Tibial nerve (tissue), 4 donors: Measurements from ENCODE around the gene SALL1. TPM values are rescaled to one million over a fixed set of nuclear protein-coding genes. Genes with fewer than 3 reads are reported as not detected.

Experiments
- DNase-seq, 2 donors: peaks; one replicate each; pipeline ENCODE4 v3.0.0-alpha.2; 2019; ENCODE audit warnings: low spot score in 2 of 2
- H3K27ac ChIP-seq, 4 donors: fragments of 200-600 bp; sonication (generic) in 3 of 4; one replicate each; pipeline ENCODE4 v1.5.1; 2017 to 2019; ENCODE audit warnings: mild to moderate bottlenecking in 1 of 4
- H3K27me3 ChIP-seq, 2 donors: fragments of 200-600 bp; sonication (generic) in 1 of 2; one replicate each; pipeline versions ENCODE4 v1.5.1 to v1.6.0; 2017 to 2019
- H3K36me3 ChIP-seq, 3 donors: fragments of 200-600 bp; sonication (generic); one replicate each; pipeline ENCODE4 v1.5.1; 2018 to 2019
- H3K4me1 ChIP-seq, 4 donors: fragments of 200-600 bp; sonication (generic) in 3 of 4; one replicate each; pipeline ENCODE4 v1.5.1; 2017 to 2019
- H3K4me3 ChIP-seq, 4 donors: fragments of 200-600 bp; sonication (generic) in 3 of 4; one replicate each; pipeline ENCODE4 v1.5.1; 2017 to 2019; ENCODE audit warnings: mild to moderate bottlenecking in 1 of 4, moderate library complexity in 1 of 4
- H3K9me3 ChIP-seq, 4 donors: fragments of 200-600 bp; sonication (generic) in 3 of 4; one replicate each; pipeline ENCODE4 v1.5.1; 2017 to 2019
- CTCF ChIP-seq, 5 experiments: fragments of 200-600 bp in 3 of 5; fragments of 450-650 bp in 2 of 5; sonication (generic) in 3 of 5; IDR thresholded peaks; one replicate each; pipeline ENCODE4 v1.5.1; 2016 to 2019; ENCODE audit warnings: antibody characterized with exemption in 5 of 5, mild to moderate bottlenecking in 3 of 5, moderate library complexity in 2 of 5
- EP300 ChIP-seq, 2 donors: sonication (generic); formaldehyde crosslinking; IDR thresholded peaks; one replicate each; pipeline ENCODE4 v1.6.1; 2017; ENCODE audit warnings: antibody characterized with exemption in 2 of 2, mild to moderate bottlenecking in 1 of 2
- POLR2A ChIP-seq, 2 donors: fragments of 450-650 bp; IDR thresholded peaks; one replicate each; pipeline ENCODE4 v1.6.1; 2017; ENCODE audit warnings: antibody characterized with exemption in 2 of 2, mild to moderate bottlenecking in 2 of 2, moderate library complexity in 2 of 2
- WGBS, 2 donors: methylation state at CpG; one replicate each; pipeline ENCODE4 v1.1.5; 2018; 5-methylcytosine and 5-hydroxymethylcytosine counted together
- total RNA-seq, 4 donors: library from RNA; depleted of rRNA; stranded (reverse); fragments of >200 nt; gene quantifications; one replicate each; pipeline ENCODE4 v1.1.0, GENCODE V29; 2016

SALL1 gene
- total RNA-seq, 4 donors from 2014 or later: 0.21 to 1.4 (median 0.26) TPM

GRCh38 chr16:51157698-51158097 is 6.6 kb upstream of the SALL1 start:
- TF ChIP-seq CTCF (IDR thresholded peaks at IDR 0.05): no peak
- no peak for TF ChIP-seq EP300 (IDR thresholded peaks at IDR 0.05)
- TF ChIP-seq POLR2A (IDR thresholded peaks at IDR 0.05): no peak
- H3K27me3 ChIP-seq: peaks cover 0 to 58% of the 10 kb centered on the region in 2 donors
- WGBS, 2 donors: 55 to 64% methylated on average over 2 of the region's 2 CpGs
- no peak for DNase-seq
- H3K36me3 ChIP-seq: no peaks in the 10 kb centered on the region
- peaks cover 0 to 4% (median 0%) of the 10 kb centered on the region in 4 donors for H3K9me3 ChIP-seq
- H3K4me1 ChIP-seq: peaks cover 0 to 30% (median 0%) of the 10 kb centered on the region in 4 donors
- no peak overlapping the region for H3K27ac ChIP-seq
- H3K4me3 ChIP-seq: no peak overlapping the region

GRCh38 chr16:51156807-51157200 is 5.7 kb upstream of the SALL1 start:
- no peak overlapping the region for H3K4me3 ChIP-seq
- peaks cover 0 to 4% (median 0%) of the 10 kb centered on the region in 4 donors for H3K9me3 ChIP-seq
- peaks cover 0 to 39% (median 3%) of the 10 kb centered on the region in 4 donors for H3K4me1 ChIP-seq
- WGBS, 2 donors: 54 to 60% methylated on average over 2 of the region's 2 CpGs
- no peak overlapping the region for H3K27ac ChIP-seq
- H3K27me3 ChIP-seq: peaks cover 0 to 67% of the 10 kb centered on the region in 2 donors
- DNase-seq: no peak
- no peak for TF ChIP-seq EP300 (IDR thresholded peaks at IDR 0.05)
- TF ChIP-seq POLR2A (IDR thresholded peaks at IDR 0.05): no peak
- TF ChIP-seq CTCF (IDR thresholded peaks at IDR 0.05): no peak
- no peaks in the 10 kb centered on the region for H3K36me3 ChIP-seq

GRCh38 chr16:51155820-51156806 is 5.0 kb upstream of the SALL1 start:
- TF ChIP-seq POLR2A (IDR thresholded peaks at IDR 0.05): no peak
- no peak for TF ChIP-seq CTCF (IDR thresholded peaks at IDR 0.05)
- no peak for TF ChIP-seq EP300 (IDR thresholded peaks at IDR 0.05)
- no peak for DNase-seq
- Histone ChIP-seq H3K4me1 (peaks cover 0 to 46% (median 6%) of the 10 kb centered on the region in 4 donors), H3K36me3 (no peaks in the 10 kb centered on the region), H3K9me3 (peaks cover 0 to 4% (median 0%) of the 10 kb centered on the region in 4 donors), H3K4me3 (peak overlapping the region in 1 of 4 donors; percentile 23), H3K27me3 (peaks cover 0 to 72% of the 10 kb centered on the region in 2 donors), H3K27ac (no peak overlapping the region)
- WGBS, 2 donors: 19 to 20% methylated on average over 34 to 46 of the region's 59 CpGs

- Histone ChIP-seq H3K27ac (no peak overlapping the region), H3K36me3 (no peaks in the 10 kb centered on the region), H3K4me3 (peak overlapping the region in 1 of 4 donors; percentile 41), H3K4me1 (peaks cover 0 to 55% (median 14%) of the 10 kb centered on the region in 4 donors), H3K9me3 (no peaks in the 10 kb centered on the region), H3K27me3 (peaks cover 0 to 81% of the 10 kb centered on the region in 2 donors)
- TF ChIP-seq EP300 (IDR thresholded peaks at IDR 0.05): no peak
- TF ChIP-seq POLR2A (IDR thresholded peaks at IDR 0.05): no peak
- no peak for TF ChIP-seq CTCF (IDR thresholded peaks at IDR 0.05)
- DNase-seq: no peak
- WGBS, 2 donors: 28 to 29% methylated on average over 20 of the region's 20 CpGs
Measured at GRCh38 chr16:51155199-51155607, 4.1 kb upstream of the SALL1 start.
